GM23338 (cell line): Measurements from ENCODE around the gene ANAPC13.

Source experiments
- CREB1 ChIP-seq: fragments of 250-450 bp; sonication (Bioruptor Pico); IDR thresholded peaks from 2 replicates; pipeline ENCODE4 v1.5.0; 2020; ENCODE audit warnings: low read depth, mild to moderate bottlenecking, moderate library complexity
- TF ChIP-seq, protein P1 (sequence below), 2 experiments: fragments of 200-600 bp in 1 of 2; sonication (generic) in 1 of 2; conservative IDR thresholded peaks; 2 replicates each; pipeline versions ENCODE4 v1.5.1 to v1.6.1; 2016 to 2017; ENCODE audit warnings: antibody characterized with exemption in 2 of 2, low read depth in 2 of 2, mild to moderate bottlenecking in 2 of 2, moderate library complexity in 1 of 2

DNA sequence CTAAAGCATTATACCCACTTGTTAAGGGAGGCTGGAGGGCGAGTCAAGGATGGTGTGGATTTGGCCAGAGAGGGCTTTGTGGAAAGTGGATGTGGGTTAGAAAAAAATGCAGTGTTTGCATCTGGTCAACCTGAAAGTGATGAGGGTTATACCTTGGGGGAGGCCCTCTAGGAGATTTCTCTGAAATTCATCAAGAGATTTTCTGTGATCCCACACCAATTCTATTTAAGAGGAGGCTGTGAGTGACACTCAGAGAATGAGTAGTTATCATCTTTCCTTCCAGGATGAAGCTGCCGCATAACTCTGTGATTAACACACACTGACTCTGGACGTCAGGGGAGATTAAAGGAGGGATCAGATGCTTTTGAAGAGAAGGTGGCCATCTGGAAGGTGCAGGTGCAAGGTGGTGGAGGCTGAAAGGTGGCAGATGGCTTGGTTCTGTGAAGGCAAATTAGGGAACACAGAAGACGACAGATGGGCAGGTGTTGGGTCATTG, 54.8 kb downstream of the ANAPC13 start:
- TF ChIP-seq, protein P1, sequence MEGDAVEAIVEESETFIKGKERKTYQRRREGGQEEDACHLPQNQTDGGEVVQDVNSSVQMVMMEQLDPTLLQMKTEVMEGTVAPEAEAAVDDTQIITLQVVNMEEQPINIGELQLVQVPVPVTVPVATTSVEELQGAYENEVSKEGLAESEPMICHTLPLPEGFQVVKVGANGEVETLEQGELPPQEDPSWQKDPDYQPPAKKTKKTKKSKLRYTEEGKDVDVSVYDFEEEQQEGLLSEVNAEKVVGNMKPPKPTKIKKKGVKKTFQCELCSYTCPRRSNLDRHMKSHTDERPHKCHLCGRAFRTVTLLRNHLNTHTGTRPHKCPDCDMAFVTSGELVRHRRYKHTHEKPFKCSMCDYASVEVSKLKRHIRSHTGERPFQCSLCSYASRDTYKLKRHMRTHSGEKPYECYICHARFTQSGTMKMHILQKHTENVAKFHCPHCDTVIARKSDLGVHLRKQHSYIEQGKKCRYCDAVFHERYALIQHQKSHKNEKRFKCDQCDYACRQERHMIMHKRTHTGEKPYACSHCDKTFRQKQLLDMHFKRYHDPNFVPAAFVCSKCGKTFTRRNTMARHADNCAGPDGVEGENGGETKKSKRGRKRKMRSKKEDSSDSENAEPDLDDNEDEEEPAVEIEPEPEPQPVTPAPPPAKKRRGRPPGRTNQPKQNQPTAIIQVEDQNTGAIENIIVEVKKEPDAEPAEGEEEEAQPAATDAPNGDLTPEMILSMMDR (conservative IDR thresholded peaks at IDR 0.05; ENCODE audit: low read depth in 2 of 2) = no peak
- TF ChIP-seq CREB1 (CRISPR knock-in tag) = no peak
